ENCODE data around the gene LCP1.

DNA sequence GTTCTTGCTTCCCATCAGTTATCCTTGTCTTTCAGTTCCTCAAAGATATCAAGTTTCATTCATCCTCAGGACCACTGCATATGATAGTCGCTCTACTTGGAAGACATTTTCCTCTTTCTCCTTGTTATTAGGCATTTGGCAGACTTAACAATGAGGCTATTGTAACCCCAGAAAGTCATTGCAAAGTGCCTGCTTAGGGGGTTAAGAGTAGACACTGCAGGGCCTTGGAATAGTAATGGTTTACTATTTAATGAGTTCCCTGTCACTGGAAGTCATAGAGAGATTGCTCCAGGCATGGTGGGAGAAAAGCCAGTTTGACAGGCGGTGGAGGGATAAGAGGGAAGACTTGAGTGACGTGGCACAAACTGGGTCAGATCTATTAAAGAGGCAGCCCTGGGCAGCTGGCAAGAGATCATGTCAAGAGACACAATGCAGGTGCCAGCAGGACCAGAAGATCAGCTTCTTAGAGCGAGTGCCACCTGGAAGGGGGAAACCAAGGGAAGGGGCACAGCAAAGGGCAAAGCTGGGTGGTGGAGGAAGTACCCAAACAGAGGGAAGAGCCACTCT lies 60.3 kb downstream of the LCP1 start:
- no peak for TF ChIP-seq POLR2AphosphoS5 (IDR thresholded peaks at IDR 0.05; ENCODE audit: low read depth, low read length)
- TF ChIP-seq TAF1 (IDR thresholded peaks at IDR 0.05; ENCODE audit: borderline replicate concordance, insufficient read depth, low read length): no peak
- TF ChIP-seq REST (IDR thresholded peaks at IDR 0.05; ENCODE audit: insufficient read depth in 1 of 2, low read depth in 2 of 2, low read length in 2 of 2): no peak
